B cell (primary cell): ENCODE results near the gene TTC27. TPM values are rescaled to one million over a fixed set of nuclear protein-coding genes. Genes with fewer than 3 reads are reported as not detected.

Source experiments
- ATAC-seq: fragments of 200-7000 bp; cut with Tn5 transposase; one replicate; pipeline ENCODE4 v1.10.0; 2021; ENCODE audit warnings: low read depth, mild to moderate bottlenecking, moderate number of reproducible peaks, moderate library complexity
- CTCF ChIA-PET: fragments of 350-600 bp; sonication (Branson Sonifier 250); formaldehyde crosslinking; loops from one replicate; lab custom pipeline; 2021; ENCODE audit warnings: antibody characterized with exemption, inconsistent platforms; lab: Charles Lee
- POLR2A ChIA-PET: fragments of 350-600 bp; sonication (Branson Sonifier 250); formaldehyde crosslinking; loops from one replicate; lab custom pipeline; 2021; ENCODE audit warnings: antibody characterized with exemption; lab: Charles Lee
- DNase-seq: peaks from one replicate; pipeline ENCODE4 v3.0.0; 2013
- H2AFZ ChIP-seq: 2 replicates; pipeline ENCODE4 v1.6.1; 2012; ENCODE audit warnings: mild to moderate bottlenecking, low read depth, low read length; ENCODE audit not compliant: insufficient read depth, poor library complexity, severe bottlenecking
- H3K27ac ChIP-seq, 2 donors: 1 replicate in 1 of 2; 2 replicates in 1 of 2; pipeline ENCODE4 v1.5.1; 2012 to 2013; ENCODE audit warnings: low read length in 2 of 2, mild to moderate bottlenecking in 2 of 2, moderate library complexity in 1 of 2
- H3K27me3 ChIP-seq, 4 experiments: fragments of 200-600 bp in 1 of 4; sonication (generic) in 1 of 4; replicated peaks in 1 of 4; 1 replicate in 2 of 4; 2 replicates in 2 of 4; pipeline versions ENCODE4 v1.6.1 to v1.7.0; 2013 to 2016; ENCODE audit warnings: low read length in 3 of 4, mild to moderate bottlenecking in 2 of 4, mixed read lengths in 1 of 4, moderate library complexity in 1 of 4; ENCODE audit not compliant: insufficient read depth in 4 of 4, control insufficient read depth in 3 of 4; ENCODE audit errors: control extremely low read depth in 1 of 4
- H3K36me3 ChIP-seq, 2 experiments: replicated peaks in 1 of 2; 1 replicate in 1 of 2; 2 replicates in 1 of 2; pipeline versions ENCODE4 v1.6.1 to v1.7.1; 2013; ENCODE audit warnings: low read length in 1 of 2; ENCODE audit not compliant: insufficient read depth in 2 of 2, control insufficient read depth in 1 of 2; ENCODE audit errors: control extremely low read depth in 1 of 2, extremely low read depth in 1 of 2
- H3K4me1 ChIP-seq, 2 donors: fragments of 200-600 bp in 1 of 2; sonication (generic) in 1 of 2; 1 replicate in 1 of 2; 2 replicates in 1 of 2; pipeline versions ENCODE4 v1.5.1 to v1.6.1; 2013 to 2017; ENCODE audit warnings: low read length in 2 of 2; ENCODE audit not compliant: control insufficient read depth in 2 of 2, insufficient read depth in 2 of 2
- H3K4me2 ChIP-seq: replicated peaks from 2 replicates; pipeline ENCODE3; 2012; ENCODE audit warnings: mild to moderate bottlenecking, low read depth, low read length; ENCODE audit not compliant: poor library complexity, severe bottlenecking
- H3K4me3 ChIP-seq, 5 experiments: fragments of 200-600 bp in 1 of 5; sonication (generic) in 1 of 5; 1 replicate in 3 of 5; 2 replicates in 2 of 5; pipeline versions ENCODE4 v1.5.1 to v1.7.0; 2011 to 2016; ENCODE audit warnings: low read length in 4 of 5, mild to moderate bottlenecking in 4 of 5, low read depth in 2 of 5, control low read depth in 1 of 5, moderate library complexity in 1 of 5; ENCODE audit not compliant: insufficient read depth in 1 of 5; ENCODE audit errors: control extremely low read depth in 1 of 5, extremely low read depth in 1 of 5
- H3K79me2 ChIP-seq: fragments of 200-600 bp; sonication (generic); one replicate; pipeline ENCODE4 v1.6.0; 2016; ENCODE audit warnings: low read length; ENCODE audit not compliant: control insufficient read depth, insufficient read depth
- H3K9ac ChIP-seq: fragments of 200-600 bp; sonication (generic); 2 replicates; pipeline ENCODE4 v1.6.1; 2017; ENCODE audit warnings: mild to moderate bottlenecking, low read length, moderate library complexity
- H3K9me3 ChIP-seq, 3 donors: one replicate each; pipeline versions ENCODE4 v1.6.1 to v1.7.1; 2013; ENCODE audit warnings: low read length in 2 of 3; ENCODE audit not compliant: control insufficient read depth in 2 of 3, insufficient read depth in 1 of 3; ENCODE audit errors: control extremely low read depth in 1 of 3
- H4K20me1 ChIP-seq: 2 replicates; pipeline ENCODE4 v1.6.0; 2012; ENCODE audit warnings: mild to moderate bottlenecking, low read length; ENCODE audit not compliant: insufficient read depth, control insufficient read depth, poor library complexity, severe bottlenecking
- H3K27ac Mint-ChIP-seq: one replicate; pipeline ENCODE4 v1.8.0; 2021; ENCODE audit warnings: mixed read lengths
- H3K27me3 Mint-ChIP-seq: one replicate; pipeline ENCODE4 v1.8.0; 2021; ENCODE audit warnings: mixed read lengths
- H3K4me1 Mint-ChIP-seq: one replicate; pipeline ENCODE4 v1.8.0; 2021; ENCODE audit warnings: mixed read lengths
- H3K4me3 Mint-ChIP-seq: one replicate; pipeline ENCODE4 v1.8.0; 2021; ENCODE audit warnings: mixed read lengths
- H3K9me3 Mint-ChIP-seq: one replicate; pipeline ENCODE4 v1.8.0; 2022; ENCODE audit warnings: mixed read lengths; ENCODE audit not compliant: insufficient read depth
- EZH2 ChIP-seq: IDR thresholded peaks from 2 replicates; pipeline ENCODE4 v1.6.1; 2012; ENCODE audit warnings: borderline replicate concordance, low read depth, mild to moderate bottlenecking, moderate library complexity, low read length; ENCODE audit not compliant: insufficient read depth, poor library complexity, severe bottlenecking
- WGBS: methylation state at CpG from one replicate; pipeline ENCODE4 v1.1.5; 2013; ENCODE audit warnings: missing lambda C conversion rate; ENCODE audit not compliant: insufficient coverage; 5-methylcytosine and 5-hydroxymethylcytosine counted together
- intact Hi-C: fragments of 100-400 bp; cut with micrococcal nuclease; formaldehyde crosslinking; loops from one replicate; pipeline ENCODE4 v1.10.0; 2022
- polyA plus RNA-seq: library from polyadenylated mRNA; depleted of rRNA; stranded (reverse); fragments of >200 nt; gene quantifications from 2 replicates; pipeline ENCODE4 v1.2.3, GENCODE V29; 2012
- total RNA-seq, 2 donors: library from RNA; stranded (reverse); fragments of 120-200 nt in 1 of 2; gene quantifications; 1 replicate in 1 of 2; 2 replicates in 1 of 2; pipeline versions ENCODE4 v1.2.3 to v1.2.4, GENCODE V29; 2013 to 2022
- TF ChIP-seq, protein P1 (sequence below): fragments of 200-600 bp; IDR thresholded peaks from one replicate; pipeline ENCODE4 v1.8.0; 2022; ENCODE audit warnings: antibody characterized with exemption, mild to moderate bottlenecking

TTC27 gene
- total and polyA plus RNA-seq, 2 donors (not counting 1 experiment from before 2014, with no cell fraction given), result 22.7 to 28.5 TPM

DNA sequence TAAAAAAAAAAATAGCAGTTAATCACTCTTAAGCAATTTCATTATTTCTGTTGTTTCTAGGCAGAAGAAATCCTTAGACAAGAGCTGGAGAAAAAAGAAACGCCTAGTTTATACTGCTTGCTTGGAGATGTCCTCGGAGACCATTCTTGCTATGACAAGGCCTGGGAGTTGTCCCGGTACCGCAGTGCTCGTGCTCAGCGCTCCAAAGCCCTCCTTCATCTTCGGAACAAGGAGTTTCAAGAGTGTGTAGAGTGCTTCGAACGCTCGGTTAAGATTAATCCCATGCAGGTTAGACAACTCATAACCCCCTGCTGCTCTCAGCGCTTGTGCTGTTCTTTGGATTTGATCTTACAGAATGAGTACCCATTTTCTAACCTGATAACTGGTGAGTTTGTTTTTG is 130.4 kb downstream of the TTC27 start:
- Histone ChIP-seq H2AFZ (no peak overlapping the region), H3K4me1 (peaks cover 0 to 6% of the 10 kb centered on the region in 2 donors), H3K9me3 (peaks cover 0 to 7% (median 0%) of the 10 kb centered on the region in 3 donors), H3K36me3 (peaks cover 4 to 29% of the 10 kb centered on the region in 2 experiments), H3K27me3 (no peaks in the 10 kb centered on the region), H3K27ac (no peak overlapping the region), H3K79me2 (no peaks in the 10 kb centered on the region), H3K4me2 (no peak overlapping the region), H3K4me3 (no peak overlapping the region), H3K9ac (no peak overlapping the region), H4K20me1 (no peaks in the 10 kb centered on the region)
- Mint-ChIP-seq H3K9me3 (no peaks in the 10 kb centered on the region), H3K27ac (no peak overlapping the region), H3K4me3 (no peak overlapping the region), H3K27me3 (no peaks in the 10 kb centered on the region), H3K4me1 (peaks cover 7% of the 10 kb centered on the region)
- WGBS, result 100% methylated on average over 6 of the region's 11 CpGs
- ChIA-PET CTCF (interaction anchor here (0.7 kb wide), 1 partner anchor 39 kb away, joined by 3 read pairs; no protein-coding TSS in a partner anchor), POLR2A (no interaction called here)
- intact Hi-C loops, result no loop called here
- no peak for TF ChIP-seq EZH2
- TF ChIP-seq, protein P1, sequence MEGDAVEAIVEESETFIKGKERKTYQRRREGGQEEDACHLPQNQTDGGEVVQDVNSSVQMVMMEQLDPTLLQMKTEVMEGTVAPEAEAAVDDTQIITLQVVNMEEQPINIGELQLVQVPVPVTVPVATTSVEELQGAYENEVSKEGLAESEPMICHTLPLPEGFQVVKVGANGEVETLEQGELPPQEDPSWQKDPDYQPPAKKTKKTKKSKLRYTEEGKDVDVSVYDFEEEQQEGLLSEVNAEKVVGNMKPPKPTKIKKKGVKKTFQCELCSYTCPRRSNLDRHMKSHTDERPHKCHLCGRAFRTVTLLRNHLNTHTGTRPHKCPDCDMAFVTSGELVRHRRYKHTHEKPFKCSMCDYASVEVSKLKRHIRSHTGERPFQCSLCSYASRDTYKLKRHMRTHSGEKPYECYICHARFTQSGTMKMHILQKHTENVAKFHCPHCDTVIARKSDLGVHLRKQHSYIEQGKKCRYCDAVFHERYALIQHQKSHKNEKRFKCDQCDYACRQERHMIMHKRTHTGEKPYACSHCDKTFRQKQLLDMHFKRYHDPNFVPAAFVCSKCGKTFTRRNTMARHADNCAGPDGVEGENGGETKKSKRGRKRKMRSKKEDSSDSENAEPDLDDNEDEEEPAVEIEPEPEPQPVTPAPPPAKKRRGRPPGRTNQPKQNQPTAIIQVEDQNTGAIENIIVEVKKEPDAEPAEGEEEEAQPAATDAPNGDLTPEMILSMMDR, result no peak
- ATAC-seq (no peak), DNase-seq (no peak)

DNA sequence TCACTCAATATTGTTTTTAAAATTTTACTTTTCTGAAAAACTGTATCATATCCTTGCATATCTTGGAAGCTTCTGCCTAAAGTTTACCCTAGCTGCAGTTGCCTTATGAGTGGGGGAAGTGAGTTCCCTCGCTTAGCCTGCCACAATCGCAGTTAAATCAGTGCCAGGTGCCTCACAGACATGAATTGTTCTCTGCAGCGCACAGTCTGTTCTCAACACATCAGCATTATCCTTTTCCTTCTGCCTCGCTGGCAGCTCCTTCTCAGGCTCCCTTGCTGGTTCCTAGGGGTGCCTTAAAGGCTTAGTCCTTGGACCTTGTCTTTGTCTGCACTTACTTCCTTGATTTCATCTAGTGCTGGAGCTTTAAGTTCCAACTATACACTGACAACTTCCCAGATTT is 132.8 kb downstream of the TTC27 start:
- H3K4me3 ChIP-seq, result no peak overlapping the region
- CTCF ChIA-PET, result no interaction called here
- H2AFZ ChIP-seq, result no peak overlapping the region
- no peak overlapping the region for H3K27ac ChIP-seq
- ATAC-seq (no peak), DNase-seq (no peak)
- TF ChIP-seq, protein P1, result no peak
- TF ChIP-seq EZH2, result no peak
- H3K79me2 ChIP-seq, result no peaks in the 10 kb centered on the region
- H3K4me1 Mint-ChIP-seq, result peaks cover 7% of the 10 kb centered on the region
- H3K9ac ChIP-seq, result no peak overlapping the region
- H3K27ac Mint-ChIP-seq, result no peak overlapping the region
- H3K36me3 ChIP-seq, result peaks cover 4 to 29% of the 10 kb centered on the region in 2 experiments
- no peak overlapping the region for H3K4me2 ChIP-seq
- peaks cover 0 to 6% of the 10 kb centered on the region in 2 donors for H3K4me1 ChIP-seq
- no peaks in the 10 kb centered on the region for H3K9me3 ChIP-seq
- no peak overlapping the region for H3K4me3 Mint-ChIP-seq
- no peaks in the 10 kb centered on the region for H3K27me3 Mint-ChIP-seq
- no peaks in the 10 kb centered on the region for H3K9me3 Mint-ChIP-seq
- 98% methylated on average over 3 of the region's 4 CpGs for WGBS
- no peaks in the 10 kb centered on the region for H3K27me3 ChIP-seq
- POLR2A ChIA-PET, result no interaction called here
- intact Hi-C loops, result no loop called here
- no peaks in the 10 kb centered on the region for H4K20me1 ChIP-seq
